Esophagus muscularis mucosa (tissue), 4 donors: ENCODE data around the gene NPAS3. TPM values are rescaled to one million over a fixed set of nuclear protein-coding genes. Genes with fewer than 3 reads are reported as not detected.

Source experiments
- DNase-seq: peaks from one replicate; pipeline ENCODE4 v3.0.0-alpha.2; 2017; ENCODE audit errors: extremely low spot score
- H3K27ac ChIP-seq, 4 donors: fragments of 200-600 bp; sonication (generic); replicated peaks in 1 of 4; 1 replicate in 3 of 4; 2 replicates in 1 of 4; pipeline ENCODE4 v1.5.1; 2016 to 2019; ENCODE audit warnings: mild to moderate bottlenecking in 1 of 4
- H3K27me3 ChIP-seq, 4 donors: fragments of 200-600 bp; sonication (generic); one replicate each; pipeline versions ENCODE4 v1.5.1 to v1.6.0; 2016 to 2019
- H3K36me3 ChIP-seq, 4 donors: fragments of 200-600 bp; sonication (generic); one replicate each; pipeline ENCODE4 v1.5.1; 2016 to 2019
- H3K4me1 ChIP-seq, 4 donors: fragments of 200-600 bp; sonication (generic); one replicate each; pipeline ENCODE4 v1.5.1; 2016 to 2019
- H3K4me3 ChIP-seq, 4 donors: fragments of 200-600 bp; sonication (generic); 1 replicate in 2 of 4; 2 replicates in 2 of 4; pipeline ENCODE4 v1.5.1; 2016 to 2019; ENCODE audit warnings: mild to moderate bottlenecking in 4 of 4, moderate library complexity in 1 of 4
- H3K9me3 ChIP-seq, 4 donors: fragments of 200-600 bp; sonication (generic); 1 replicate in 3 of 4; 2 replicates in 1 of 4; pipeline ENCODE4 v1.5.1; 2016 to 2019
- CTCF ChIP-seq, 3 experiments: fragments of 200-600 bp in 2 of 3; fragments of 450-650 bp in 1 of 3; sonication (generic) in 2 of 3; IDR thresholded peaks; one replicate each; pipeline ENCODE4 v1.5.1; 2017 to 2019; ENCODE audit warnings: antibody characterized with exemption in 3 of 3, mild to moderate bottlenecking in 2 of 3, moderate library complexity in 1 of 3
- EP300 ChIP-seq: sonication (generic); formaldehyde crosslinking; IDR thresholded peaks from one replicate; pipeline ENCODE4 v1.6.1; 2017; ENCODE audit warnings: antibody characterized with exemption
- POLR2A ChIP-seq: fragments of 450-650 bp; IDR thresholded peaks from one replicate; pipeline ENCODE4 v1.6.1; 2017; ENCODE audit warnings: antibody characterized with exemption, moderate library complexity, mild to moderate bottlenecking, low read depth
- POLR2AphosphoS5 ChIP-seq, 2 donors: sonication (generic); formaldehyde crosslinking; IDR thresholded peaks; one replicate each; pipeline ENCODE4 v1.6.1; 2017; ENCODE audit warnings: antibody characterized with exemption in 2 of 2
- WGBS: methylation state at CpG from one replicate; pipeline ENCODE4 v1.1.5; 2018; 5-methylcytosine and 5-hydroxymethylcytosine counted together
- intact Hi-C: fragments of 100-400 bp; cut with DNase I; formaldehyde crosslinking; loops from one replicate; pipeline ENCODE4 v1.15.1; 2023
- total RNA-seq, 4 donors: library from RNA; depleted of rRNA; stranded (reverse); fragments of >200 nt; gene quantifications; one replicate each; pipeline versions ENCODE4 v1.1.0 to v1.2.1, GENCODE V29; 2016

NPAS3 gene
- total RNA-seq, 4 donors from 2014 or later = 3.3 to 7.3 (median 5.8) TPM

- no peak overlapping the region for H3K27ac ChIP-seq
- intact Hi-C loops = no loop called here
- TF ChIP-seq EP300 (no peak), POLR2AphosphoS5 (IDR thresholded peaks at IDR 0.05) (no peak)
- no peaks in the 10 kb centered on the region for H3K36me3 ChIP-seq
- 66% methylated on average over 7 of the region's 7 CpGs for WGBS
- H3K9me3 ChIP-seq = no peaks in the 10 kb centered on the region
- H3K27me3 ChIP-seq = no peaks in the 10 kb centered on the region
- peaks cover 0 to 65% (median 46%) of the 10 kb centered on the region in 4 donors for H3K4me1 ChIP-seq
- no peak for DNase-seq
- no peak overlapping the region for H3K4me3 ChIP-seq
Measured at GRCh38 chr14:33454707-33455106, 516.0 kb downstream of the NPAS3 start.

GRCh38 chr14:33455654-33456345 is 517.1 kb downstream of the NPAS3 start:
- Histone ChIP-seq H3K27ac (no peak overlapping the region), H3K27me3 (no peaks in the 10 kb centered on the region), H3K4me3 (no peak overlapping the region), H3K36me3 (no peaks in the 10 kb centered on the region), H3K9me3 (no peaks in the 10 kb centered on the region), H3K4me1 (peaks cover 0 to 67% (median 52%) of the 10 kb centered on the region in 4 donors)
- no peak for DNase-seq
- intact Hi-C loops = no loop called here
- WGBS = 72% methylated on average over 5 of the region's 5 CpGs
- TF ChIP-seq CTCF (IDR thresholded peaks at IDR 0.05) (no peak), POLR2AphosphoS5 (IDR thresholded peaks at IDR 0.05) (no peak), EP300 (no peak), POLR2A (no peak)

GRCh38 chr14:33457021-33457420 is 518.3 kb downstream of the NPAS3 start:
- no peak overlapping the region for H3K27ac ChIP-seq
- H3K9me3 ChIP-seq = no peaks in the 10 kb centered on the region
- H3K36me3 ChIP-seq = no peaks in the 10 kb centered on the region
- no peak for DNase-seq
- WGBS = 94% methylated on average over 4 of the region's 4 CpGs
- H3K4me1 ChIP-seq = peaks cover 0 to 65% (median 52%) of the 10 kb centered on the region in 4 donors
- no peaks in the 10 kb centered on the region for H3K27me3 ChIP-seq
- intact Hi-C loops = no loop called here
- no peak for TF ChIP-seq EP300
- no peak overlapping the region for H3K4me3 ChIP-seq

- Histone ChIP-seq H3K4me3 (no peak overlapping the region), H3K27ac (no peak overlapping the region), H3K4me1 (peaks cover 0 to 61% (median 51%) of the 10 kb centered on the region in 4 donors), H3K27me3 (no peaks in the 10 kb centered on the region), H3K9me3 (no peaks in the 10 kb centered on the region), H3K36me3 (no peaks in the 10 kb centered on the region)
- 91% methylated on average over 7 of the region's 7 CpGs for WGBS
- TF ChIP-seq POLR2AphosphoS5 (IDR thresholded peaks at IDR 0.05) (no peak), CTCF (IDR thresholded peaks at IDR 0.05) (no peak), EP300 (no peak), POLR2A (no peak)
- intact Hi-C loops = no loop called here
- DNase-seq = no peak
Measured at GRCh38 chr14:33457617-33458016, 518.9 kb downstream of the NPAS3 start.

- Histone ChIP-seq H3K4me3 (no peak overlapping the region), H3K36me3 (no peaks in the 10 kb centered on the region), H3K27ac (peak overlapping the region in 3 of 4 donors; percentile 8 to 30 (median 27)), H3K9me3 (no peaks in the 10 kb centered on the region), H3K4me1 (peaks cover 0 to 41% (median 29%) of the 10 kb centered on the region in 4 donors), H3K27me3 (no peaks in the 10 kb centered on the region)
- no peak for DNase-seq
- intact Hi-C loops = no loop called here
- 46% methylated on average over 1 of the region's 1 CpG for WGBS
- no peak for TF ChIP-seq CTCF (IDR thresholded peaks at IDR 0.05)
- no peak for TF ChIP-seq POLR2AphosphoS5 (IDR thresholded peaks at IDR 0.05)
- no peak for TF ChIP-seq EP300
- no peak for TF ChIP-seq POLR2A
Measured at GRCh38 chr14:33460164-33460563, 521.5 kb downstream of the NPAS3 start.

GRCh38 chr14:33461036-33461435 is 522.4 kb downstream of the NPAS3 start:
- intact Hi-C loops = no loop called here
- no peak for DNase-seq
- H3K9me3 ChIP-seq = no peaks in the 10 kb centered on the region
- peak overlapping the region in 1 of 4 donors; percentile 30 for H3K27ac ChIP-seq
- no peaks in the 10 kb centered on the region for H3K36me3 ChIP-seq
- 48% methylated on average over 4 of the region's 4 CpGs for WGBS
- no peak overlapping the region for H3K4me3 ChIP-seq
- no peaks in the 10 kb centered on the region for H3K27me3 ChIP-seq
- no peak for TF ChIP-seq EP300
- TF ChIP-seq CTCF (IDR thresholded peaks at IDR 0.05) = no peak
- TF ChIP-seq POLR2A = no peak
- no peak for TF ChIP-seq POLR2AphosphoS5 (IDR thresholded peaks at IDR 0.05)
- H3K4me1 ChIP-seq = peaks cover 0 to 37% (median 26%) of the 10 kb centered on the region in 4 donors
